Nephron progenitor cell (in vitro differentiated cells): ENCODE measurements around the gene TUBA1B.

Experiments used
- DNase-seq: peaks from one replicate; pipeline ENCODE4 v3.0.0; 2021
- H3K27ac Mint-ChIP-seq: 2 replicates; pipeline ENCODE4 v1.8.0; 2021; ENCODE audit warnings: mild to moderate bottlenecking, moderate library complexity, mixed read lengths
- H3K27me3 Mint-ChIP-seq: 2 replicates; pipeline ENCODE4 v1.8.0; 2021; ENCODE audit warnings: mild to moderate bottlenecking, low read depth, mixed read lengths; ENCODE audit not compliant: poor library complexity
- H3K36me3 Mint-ChIP-seq: 2 replicates; pipeline ENCODE4 v1.8.0; 2021; ENCODE audit warnings: low read depth, mixed read lengths
- H3K4me1 Mint-ChIP-seq: 2 replicates; pipeline ENCODE4 v1.8.0; 2021; ENCODE audit warnings: mixed read lengths
- H3K4me3 Mint-ChIP-seq: 2 replicates; pipeline ENCODE4 v1.8.0; 2021; ENCODE audit warnings: mild to moderate bottlenecking, moderate library complexity, mixed read lengths
- H3K9me3 Mint-ChIP-seq: 2 replicates; pipeline ENCODE4 v1.8.0; 2021; ENCODE audit warnings: mild to moderate bottlenecking, moderate library complexity, mixed read lengths
- CTCF ChIP-seq: fragments of 200-600 bp; sonication (generic); IDR thresholded peaks from 2 replicates; pipeline ENCODE4 v1.5.0; 2021; ENCODE audit warnings: antibody characterized with exemption

The TUBA1B gene

GRCh38 chr12:49111206-49111605 lies 20.0 kb downstream of the TUBA1B start:
- no peak for DNase-seq
- no peak for TF ChIP-seq CTCF
- H3K9me3 Mint-ChIP-seq, result peaks cover 27% of the 10 kb centered on the region
- H3K4me3 Mint-ChIP-seq, result peak overlapping the region; percentile 95
- H3K27me3 Mint-ChIP-seq, result peaks cover 9% of the 10 kb centered on the region
- peaks cover 38% of the 10 kb centered on the region for H3K4me1 Mint-ChIP-seq
- peak overlapping the region; percentile 98 for H3K27ac Mint-ChIP-seq
- H3K36me3 Mint-ChIP-seq, result no peaks in the 10 kb centered on the region

- H3K27ac Mint-ChIP-seq, result peak within 1 kb of the TSS; percentile 98
- TF ChIP-seq CTCF, result peak; percentile 45
- DNase-seq, result peak; percentile 92
- H3K4me1 Mint-ChIP-seq, result peaks cover 38% of the 10 kb centered on the region
- H3K9me3 Mint-ChIP-seq, result peaks cover 27% of the 10 kb centered on the region
- no peaks in the 10 kb centered on the region for H3K36me3 Mint-ChIP-seq
- peak within 1 kb of the TSS; percentile 95 for H3K4me3 Mint-ChIP-seq
- peaks cover 9% of the 10 kb centered on the region for H3K27me3 Mint-ChIP-seq
Observed at GRCh38 chr12:49110464-49111155, 20.6 kb downstream of the TUBA1B start, which contains the start of gene LMBR1L. Gene LMBR1L, minus strand, starts transcription at chr12:49110847. Its CDS starts 292 bp downstream, at chr12:49110555.

- no peaks in the 10 kb centered on the region for H3K36me3 Mint-ChIP-seq
- H3K4me1 Mint-ChIP-seq, result peaks cover 38% of the 10 kb centered on the region
- H3K9me3 Mint-ChIP-seq, result peaks cover 27% of the 10 kb centered on the region
- peaks cover 6% of the 10 kb centered on the region for H3K27me3 Mint-ChIP-seq
- peak overlapping the region; percentile 98 for H3K27ac Mint-ChIP-seq
- DNase-seq, result peak; percentile 45
- TF ChIP-seq CTCF, result no peak
- H3K4me3 Mint-ChIP-seq, result peak overlapping the region; percentile 95
Observed at GRCh38 chr12:49109641-49110463, 21.3 kb downstream of the TUBA1B start.

- Mint-ChIP-seq H3K27me3 (peaks cover 3% of the 10 kb centered on the region), H3K4me1 (peaks cover 38% of the 10 kb centered on the region), H3K36me3 (peaks cover 6% of the 10 kb centered on the region), H3K27ac (peak overlapping the region; percentile 74), H3K9me3 (peaks cover 27% of the 10 kb centered on the region), H3K4me3 (peak overlapping the region; percentile 95)
- no peak for DNase-seq
- no peak for TF ChIP-seq CTCF
Observed at GRCh38 chr12:49108958-49109404, 22.2 kb downstream of the TUBA1B start.

GRCh38 chr12:49105504-49106084 lies 25.6 kb downstream of the TUBA1B start:
- H3K9me3 Mint-ChIP-seq, result no peaks in the 10 kb centered on the region
- peaks cover 30% of the 10 kb centered on the region for H3K4me1 Mint-ChIP-seq
- H3K4me3 Mint-ChIP-seq, result no peak overlapping the region
- TF ChIP-seq CTCF, result no peak
- H3K36me3 Mint-ChIP-seq, result peaks cover 26% of the 10 kb centered on the region
- no peaks in the 10 kb centered on the region for H3K27me3 Mint-ChIP-seq
- no peak for DNase-seq
- no peak overlapping the region for H3K27ac Mint-ChIP-seq
